Muscle layer of colon (tissue), 2 donors: ENCODE data around the gene FOXN3.

Source experiments
- H3K27ac ChIP-seq: one replicate; pipeline ENCODE4 v1.7.0; 2013; ENCODE audit warnings: low read depth, mild to moderate bottlenecking, low read length, moderate library complexity
- H3K27me3 ChIP-seq, 2 donors: one replicate each; pipeline ENCODE4 v1.7.0; 2013; ENCODE audit warnings: low read length in 2 of 2, mild to moderate bottlenecking in 2 of 2; ENCODE audit not compliant: insufficient read depth in 2 of 2, control insufficient read depth in 1 of 2
- H3K36me3 ChIP-seq: one replicate; pipeline ENCODE4 v1.7.0; 2013; ENCODE audit warnings: mild to moderate bottlenecking, low read length; ENCODE audit not compliant: insufficient read depth
- H3K4me1 ChIP-seq: one replicate; pipeline ENCODE4 v1.7.0; 2013; ENCODE audit warnings: mild to moderate bottlenecking, low read length; ENCODE audit not compliant: insufficient read depth
- H3K4me3 ChIP-seq, 2 donors: one replicate each; pipeline ENCODE4 v1.7.0; 2013; ENCODE audit warnings: low read length in 2 of 2, low read depth in 1 of 2, mild to moderate bottlenecking in 1 of 2, moderate library complexity in 1 of 2
- H3K9ac ChIP-seq: one replicate; pipeline ENCODE4 v1.7.0; 2013; ENCODE audit warnings: low read length
- H3K9me3 ChIP-seq: one replicate; pipeline ENCODE4 v1.7.0; 2013; ENCODE audit warnings: mild to moderate bottlenecking, low read length
- donor health status: abdominal sarcoma.
- donor health status: Adenocarcinoma of cecum.

The FOXN3 gene

GRCh38 chr14:89351516-89352404, 65.3 kb downstream of the FOXN3 start:
- Histone ChIP-seq H3K9me3 (no peaks in the 10 kb centered on the region), H3K4me3 (no peak overlapping the region), H3K4me1 (peaks cover 37% of the 10 kb centered on the region), H3K27me3 (no peaks in the 10 kb centered on the region), H3K9ac (peak overlapping the region; percentile 5), H3K27ac (peak overlapping the region; percentile 81), H3K36me3 (peaks cover 10% of the 10 kb centered on the region)

- H3K36me3 ChIP-seq: peaks cover 10% of the 10 kb centered on the region
- no peak overlapping the region for H3K4me3 ChIP-seq
- peaks cover 37% of the 10 kb centered on the region for H3K4me1 ChIP-seq
- peak overlapping the region; percentile 81 for H3K27ac ChIP-seq
- no peaks in the 10 kb centered on the region for H3K9me3 ChIP-seq
- H3K9ac ChIP-seq: peak overlapping the region; percentile 5
- H3K27me3 ChIP-seq: no peaks in the 10 kb centered on the region
Measured at GRCh38 chr14:89351221-89351515, 65.9 kb downstream of the FOXN3 start.

DNA sequence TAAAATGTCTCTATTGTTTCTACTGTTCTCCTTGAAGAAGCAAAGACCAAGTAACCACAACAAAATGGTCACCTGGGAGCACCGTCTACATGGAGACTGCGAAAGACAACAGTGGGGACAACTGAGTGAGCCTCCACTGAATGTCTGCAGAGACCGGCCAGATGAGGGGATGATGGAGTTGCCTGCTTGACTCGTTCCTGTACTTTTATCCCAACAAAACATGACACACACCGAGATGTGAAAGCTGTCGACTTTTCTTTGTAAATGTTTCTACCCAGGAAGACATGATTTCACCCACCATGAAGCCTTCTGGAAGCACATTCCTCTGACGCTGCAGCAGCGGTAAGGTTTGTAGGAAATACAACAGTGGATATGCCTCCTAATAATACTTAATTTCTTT, 66.9 kb downstream of the FOXN3 start:
- no peak overlapping the region for H3K9ac ChIP-seq
- H3K4me1 ChIP-seq: peaks cover 37% of the 10 kb centered on the region
- H3K36me3 ChIP-seq: peaks cover 10% of the 10 kb centered on the region
- H3K9me3 ChIP-seq: no peaks in the 10 kb centered on the region
- H3K4me3 ChIP-seq: no peak overlapping the region
- H3K27ac ChIP-seq: no peak overlapping the region
- no peaks in the 10 kb centered on the region for H3K27me3 ChIP-seq

DNA sequence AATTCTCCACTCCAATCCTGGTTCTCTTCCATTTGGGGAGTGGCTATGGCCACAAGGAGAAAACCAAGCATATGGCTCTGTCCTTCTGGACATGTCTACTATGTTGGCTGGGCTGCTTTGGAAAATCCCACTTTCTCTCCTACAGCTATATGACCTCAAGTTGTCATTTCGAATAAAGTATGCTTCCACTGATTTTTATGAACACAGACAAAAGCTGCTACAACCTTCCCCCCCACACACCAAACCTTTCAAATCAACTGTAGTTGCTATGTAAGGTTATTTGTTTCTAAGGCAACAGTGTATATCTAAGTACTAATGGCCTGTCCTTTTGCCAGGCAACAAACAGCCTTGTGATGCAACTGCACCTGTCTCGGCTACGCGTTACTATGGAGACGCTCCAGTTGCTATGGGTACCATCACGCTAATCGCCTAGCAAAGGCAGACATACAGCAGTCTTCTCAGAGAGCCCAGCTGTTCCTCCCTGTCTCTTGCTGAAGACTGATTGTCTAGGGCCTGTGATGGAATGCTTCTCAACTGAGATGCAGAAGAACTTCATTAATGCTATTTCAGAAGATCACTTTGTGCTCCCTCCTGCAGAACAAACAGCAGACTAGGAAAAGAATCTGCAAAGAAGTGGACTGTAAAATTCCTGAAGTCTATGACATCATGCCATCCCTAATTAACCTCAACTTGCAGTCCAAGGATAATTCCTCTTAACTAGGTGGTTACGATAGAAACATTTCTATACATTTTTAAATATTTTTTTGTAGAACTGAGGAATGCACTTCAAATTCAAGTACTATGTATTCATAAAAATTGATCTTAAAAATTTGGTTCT, 67.6 kb downstream of the FOXN3 start:
- H3K9ac ChIP-seq: no peak overlapping the region
- H3K27me3 ChIP-seq: no peaks in the 10 kb centered on the region
- no peaks in the 10 kb centered on the region for H3K9me3 ChIP-seq
- peaks cover 37% of the 10 kb centered on the region for H3K4me1 ChIP-seq
- H3K27ac ChIP-seq: no peak overlapping the region
- H3K36me3 ChIP-seq: peaks cover 10% of the 10 kb centered on the region
- no peak overlapping the region for H3K4me3 ChIP-seq

DNA sequence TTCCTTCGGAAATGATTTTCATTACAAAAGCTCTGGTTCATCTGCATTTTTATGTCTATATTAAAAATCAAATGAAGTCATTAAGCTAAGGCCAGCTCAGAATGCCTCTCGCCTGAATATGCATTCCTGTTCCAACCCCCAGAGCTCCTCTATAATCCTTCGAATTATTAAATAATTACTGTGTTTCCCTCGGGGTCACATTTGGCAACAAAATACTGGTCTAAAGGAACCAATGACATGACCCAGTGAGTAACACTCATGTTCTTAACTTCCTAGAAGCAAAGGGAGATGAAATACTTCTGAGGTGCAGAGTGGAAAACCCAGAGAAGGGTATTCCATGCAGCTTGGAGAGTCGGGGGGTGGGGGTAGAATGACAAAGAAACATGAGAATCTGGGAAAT, 68.3 kb downstream of the FOXN3 start:
- Histone ChIP-seq H3K4me3 (no peak overlapping the region), H3K27ac (no peak overlapping the region), H3K4me1 (peaks cover 37% of the 10 kb centered on the region), H3K36me3 (peaks cover 10% of the 10 kb centered on the region), H3K9me3 (no peaks in the 10 kb centered on the region), H3K27me3 (no peaks in the 10 kb centered on the region), H3K9ac (no peak overlapping the region)

- H3K9ac ChIP-seq: no peak overlapping the region
- peaks cover 10% of the 10 kb centered on the region for H3K36me3 ChIP-seq
- peaks cover 36% of the 10 kb centered on the region for H3K4me1 ChIP-seq
Measured at GRCh38 chr14:89347885-89348284, 69.1 kb downstream of the FOXN3 start.

GRCh38 chr14:89344920-89345254, 72.1 kb downstream of the FOXN3 start:
- no peak overlapping the region for H3K9ac ChIP-seq
- peaks cover 12% of the 10 kb centered on the region for H3K4me1 ChIP-seq
- no peaks in the 10 kb centered on the region for H3K27me3 ChIP-seq
- H3K36me3 ChIP-seq: peaks cover 10% of the 10 kb centered on the region
- H3K4me3 ChIP-seq: no peak overlapping the region
- H3K27ac ChIP-seq: no peak overlapping the region
- no peaks in the 10 kb centered on the region for H3K9me3 ChIP-seq

More at GRCh38 chr14:89347885-89348284, 69.1 kb downstream of the FOXN3 start:
- H3K27ac ChIP-seq: no peak overlapping the region
- H3K4me3 ChIP-seq: no peak overlapping the region
- H3K27me3 ChIP-seq: no peaks in the 10 kb centered on the region
- no peaks in the 10 kb centered on the region for H3K9me3 ChIP-seq

- H3K9ac ChIP-seq: no peak overlapping the region
- H3K4me3 ChIP-seq: no peak overlapping the region
- H3K27ac ChIP-seq: no peak overlapping the region
- H3K9me3 ChIP-seq: no peaks in the 10 kb centered on the region
- H3K36me3 ChIP-seq: peaks cover 6% of the 10 kb centered on the region
- no peaks in the 10 kb centered on the region for H3K27me3 ChIP-seq
- peaks cover 25% of the 10 kb centered on the region for H3K4me1 ChIP-seq
Measured at GRCh38 chr14:89343356-89343755, 73.7 kb downstream of the FOXN3 start.

GRCh38 chr14:89342049-89342448, 75.0 kb downstream of the FOXN3 start:
- Histone ChIP-seq H3K27me3 (no peaks in the 10 kb centered on the region), H3K9me3 (no peaks in the 10 kb centered on the region), H3K4me3 (no peak overlapping the region), H3K27ac (no peak overlapping the region), H3K36me3 (no peaks in the 10 kb centered on the region), H3K9ac (no peak overlapping the region), H3K4me1 (peaks cover 35% of the 10 kb centered on the region)

GRCh38 chr14:89340200-89341181, 76.5 kb downstream of the FOXN3 start:
- Histone ChIP-seq H3K36me3 (no peaks in the 10 kb centered on the region), H3K4me1 (peaks cover 38% of the 10 kb centered on the region), H3K9me3 (no peaks in the 10 kb centered on the region), H3K27me3 (no peaks in the 10 kb centered on the region), H3K27ac (no peak overlapping the region), H3K4me3 (no peak overlapping the region), H3K9ac (no peak overlapping the region)

DNA sequence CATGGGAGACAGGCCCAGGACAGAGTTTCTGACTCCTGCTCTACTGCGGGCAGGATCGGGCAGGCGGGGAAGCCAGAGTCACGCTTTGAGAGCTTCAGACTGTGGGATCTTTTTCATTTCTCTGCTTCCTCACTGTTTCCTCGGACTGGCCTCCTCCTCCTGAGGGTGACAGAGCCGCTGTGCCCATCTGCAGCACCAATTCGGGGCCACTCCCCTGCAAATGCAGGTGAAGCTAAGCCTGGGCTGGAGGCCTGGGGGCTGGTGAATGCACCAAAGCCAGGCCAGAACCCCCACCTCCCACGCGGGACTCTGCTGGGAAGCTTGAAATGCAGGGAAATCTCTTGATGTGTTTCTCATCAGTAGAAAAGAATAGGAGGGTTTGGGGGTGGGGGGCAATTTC, 77.5 kb downstream of the FOXN3 start:
- no peak overlapping the region for H3K27ac ChIP-seq
- H3K27me3 ChIP-seq: no peaks in the 10 kb centered on the region
- no peak overlapping the region for H3K4me3 ChIP-seq
- peaks cover 38% of the 10 kb centered on the region for H3K4me1 ChIP-seq
- no peaks in the 10 kb centered on the region for H3K9me3 ChIP-seq
- no peaks in the 10 kb centered on the region for H3K36me3 ChIP-seq
- H3K9ac ChIP-seq: no peak overlapping the region
